Stimulated activated CD4-positive, alpha-beta T cell treated with anti-CD3 and anti-CD28 coated beads, Interleukin-12 subunit alpha, Interleukin-12 subunit beta, amount 100 ng/mL, for 4 hours (primary cell): ENCODE measurements around the gene TCERG1L.

Experiments used
- DNase-seq: peaks from one replicate; pipeline ENCODE4 v3.0.0-alpha.2; 2020

TCERG1L gene

GRCh38 chr10:131221632-131222277 lies 89.8 kb downstream of the TCERG1L start:
- no peak for DNase-seq

GRCh38 chr10:131220601-131221171 lies 90.8 kb downstream of the TCERG1L start:
- DNase-seq, result no peak

GRCh38 chr10:131219955-131220489 lies 91.5 kb downstream of the TCERG1L start:
- no peak for DNase-seq

- DNase-seq, result no peak
Observed at GRCh38 chr10:131219584-131219886, 92.0 kb downstream of the TCERG1L start.

- no peak for DNase-seq
Observed at GRCh38 chr10:131218811-131219583, 92.5 kb downstream of the TCERG1L start.

GRCh38 chr10:131216681-131217230 lies 94.8 kb downstream of the TCERG1L start:
- no peak for DNase-seq

- DNase-seq, result no peak
Observed at GRCh38 chr10:131215776-131216175, 95.7 kb downstream of the TCERG1L start.

GRCh38 chr10:131214521-131215244 lies 96.8 kb downstream of the TCERG1L start:
- no peak for DNase-seq

- no peak for DNase-seq
Observed at GRCh38 chr10:131213741-131214505, 97.6 kb downstream of the TCERG1L start.

- DNase-seq, result no peak
Observed at GRCh38 chr10:131212763-131213325, 98.7 kb downstream of the TCERG1L start.

GRCh38 chr10:131211965-131212619 lies 99.4 kb downstream of the TCERG1L start:
- DNase-seq, result no peak

GRCh38 chr10:131211559-131211958 lies 100.0 kb downstream of the TCERG1L start:
- no peak for DNase-seq

- no peak for DNase-seq
Observed at GRCh38 chr10:131211146-131211545, 100.4 kb downstream of the TCERG1L start.

- DNase-seq, result no peak
Observed at GRCh38 chr10:131210181-131210580, 101.3 kb downstream of the TCERG1L start.

- DNase-seq, result no peak
Observed at GRCh38 chr10:131207584-131208532, 103.7 kb downstream of the TCERG1L start.

- DNase-seq, result no peak
Observed at GRCh38 chr10:131207176-131207575, 104.3 kb downstream of the TCERG1L start.

GRCh38 chr10:131206111-131206995 lies 105.2 kb downstream of the TCERG1L start:
- no peak for DNase-seq

GRCh38 chr10:131205556-131205955 lies 106.0 kb downstream of the TCERG1L start:
- no peak for DNase-seq
